IMR-90 (cell line): ENCODE results near the gene KRTAP5-3. TPM values are rescaled to one million over a fixed set of nuclear protein-coding genes. Genes with fewer than 3 reads are reported as not detected.

Experiments used
- ATAC-seq: fragments of 200-7000 bp; cut with Tn5 transposase; 2 replicates; pipeline ENCODE4 v1.9.1; 2020; ENCODE audit warnings: low read depth, mild to moderate bottlenecking, moderate library complexity
- BruUV-seq: library from RNA; stranded (reverse); fragments of 400-500 nt; replicated peaks from 2 replicates; lab custom pipeline; 2021; lab: Mats Ljungman, UMichigan
- CTCF ChIA-PET: fragments of 300-600 bp; formaldehyde crosslinking; extraction: SDS; loops from one replicate; lab custom pipeline; 2021; ENCODE audit warnings: antibody characterized with exemption; lab: Yijun Ruan, JAX
- POLR2A ChIA-PET: fragments of 300-600 bp; sonication (Branson Sonifier 250); formaldehyde crosslinking; loops from one replicate; lab custom pipeline; 2022; ENCODE audit warnings: antibody characterized with exemption; ENCODE audit not compliant: unreplicated experiment; lab: Charles Lee
- DNase-seq: peaks from one replicate; pipeline ENCODE4 v3.0.0; 2013
- H2AFZ ChIP-seq: replicated peaks from 2 replicates; pipeline ENCODE3; 2013; ENCODE audit warnings: low read length, mild to moderate bottlenecking; ENCODE audit not compliant: poor library complexity
- H2AK5ac ChIP-seq: 2 replicates; pipeline ENCODE4 v1.6.1; 2013; ENCODE audit warnings: low read depth, low read length, inconsistent platforms
- H2AK9ac ChIP-seq: replicated peaks from 2 replicates; pipeline ENCODE3; 2013; ENCODE audit warnings: mild to moderate bottlenecking, low read depth, low read length, moderate library complexity; ENCODE audit not compliant: poor library complexity
- H2BK120ac ChIP-seq: 2 replicates; pipeline ENCODE4 v1.6.1; 2013; ENCODE audit warnings: low read depth, low read length, inconsistent platforms
- H2BK15ac ChIP-seq: 3 replicates; pipeline ENCODE4 v1.6.1; 2013; ENCODE audit warnings: low read depth, low read length, inconsistent platforms
- H2BK20ac ChIP-seq: 2 replicates; pipeline ENCODE4 v1.6.1; 2013; ENCODE audit warnings: low read depth, mild to moderate bottlenecking, inconsistent platforms, low read length, moderate library complexity
- H2BK5ac ChIP-seq: 2 replicates; pipeline ENCODE4 v1.6.1; 2013; ENCODE audit warnings: mild to moderate bottlenecking, low read depth, low read length, inconsistent platforms; ENCODE audit not compliant: poor library complexity, severe bottlenecking
- H3K14ac ChIP-seq: replicated peaks from 2 replicates; pipeline ENCODE4 v1.6.1; 2013; ENCODE audit warnings: low read depth, low read length, inconsistent platforms
- H3K18ac ChIP-seq: 2 replicates; pipeline ENCODE4 v1.6.1; 2013; ENCODE audit warnings: low read depth, low read length, control low read depth
- H3K23ac ChIP-seq: 2 replicates; pipeline ENCODE4 v1.6.1; 2013; ENCODE audit warnings: low read depth, low read length, inconsistent platforms
- H3K27ac ChIP-seq: 2 replicates; pipeline ENCODE4 v1.5.1; 2013; ENCODE audit warnings: mild to moderate bottlenecking, control low read depth, low read length; ENCODE audit not compliant: insufficient read depth
- H3K27me3 ChIP-seq: 2 replicates; pipeline ENCODE4 v1.6.1; 2013; ENCODE audit warnings: low read length; ENCODE audit not compliant: control insufficient read depth, insufficient read depth
- H3K36me3 ChIP-seq: 2 replicates; pipeline ENCODE4 v1.6.1; 2013; ENCODE audit warnings: low read length, mixed read lengths; ENCODE audit not compliant: control insufficient read depth, insufficient read depth
- H3K4ac ChIP-seq: 2 replicates; pipeline ENCODE4 v1.6.1; 2013; ENCODE audit warnings: low read depth, low read length, inconsistent platforms
- H3K4me1 ChIP-seq: 2 replicates; pipeline ENCODE4 v1.6.1; 2013; ENCODE audit warnings: low read length, mixed read lengths; ENCODE audit not compliant: control insufficient read depth, insufficient read depth
- H3K4me2 ChIP-seq: 2 replicates; pipeline ENCODE4 v1.6.1; 2013; ENCODE audit warnings: low read depth, mild to moderate bottlenecking, control low read depth, low read length, moderate library complexity
- H3K4me3 ChIP-seq: 2 replicates; pipeline ENCODE4 v1.5.1; 2013; ENCODE audit warnings: low read depth, mild to moderate bottlenecking, control low read depth, low read length, moderate library complexity; ENCODE audit not compliant: insufficient read depth
- H3K56ac ChIP-seq: 2 replicates; pipeline ENCODE4 v1.6.1; 2013; ENCODE audit warnings: low read length, inconsistent platforms; ENCODE audit not compliant: insufficient read depth; ENCODE audit errors: extremely low read depth
- H3K79me1 ChIP-seq, 2 experiments: 2 replicates each; pipeline ENCODE4 v1.6.1; 2013; ENCODE audit warnings: low read length in 2 of 2, inconsistent platforms in 1 of 2, low read depth in 1 of 2
- H3K9ac ChIP-seq: 2 replicates; pipeline ENCODE4 v1.6.1; 2013; ENCODE audit warnings: low read depth, low read length, control low read depth
- H3K9me1 ChIP-seq: 2 replicates; pipeline ENCODE4 v1.6.1; 2013; ENCODE audit warnings: low read length, inconsistent platforms; ENCODE audit not compliant: insufficient read depth
- H3K9me3 ChIP-seq: 2 replicates; pipeline ENCODE4 v1.6.1; 2013; ENCODE audit warnings: low read length; ENCODE audit not compliant: control insufficient read depth, insufficient read depth
- H4K20me1 ChIP-seq: 2 replicates; pipeline ENCODE4 v1.6.1; 2013; ENCODE audit warnings: low read length, inconsistent platforms; ENCODE audit not compliant: insufficient read depth
- H4K5ac ChIP-seq: 2 replicates; pipeline ENCODE4 v1.6.1; 2013; ENCODE audit warnings: mild to moderate bottlenecking, low read depth, low read length, control low read depth
- H4K8ac ChIP-seq, 2 experiments: 2 replicates each; pipeline ENCODE4 v1.6.1; 2013; ENCODE audit warnings: low read depth in 2 of 2, low read length in 2 of 2, control low read depth in 1 of 2, inconsistent platforms in 1 of 2
- H4K91ac ChIP-seq: 2 replicates; pipeline ENCODE4 v1.6.1; 2013; ENCODE audit warnings: low read depth, low read length, inconsistent platforms; ENCODE audit not compliant: insufficient read depth
- BHLHE40 ChIP-seq: fragments of 150-350 bp; IDR thresholded peaks from 2 replicates; pipeline ENCODE4 v1.6.1; 2016; ENCODE audit warnings: mild to moderate bottlenecking, low read depth, low read length
- CEBPB ChIP-seq: IDR thresholded peaks from 2 replicates; pipeline ENCODE4 v1.6.1; 2012; ENCODE audit warnings: low read depth, low read length, improper control_type of control experiment
- CHD1 ChIP-seq: IDR thresholded peaks from 2 replicates; pipeline ENCODE4 v1.6.1; 2012; ENCODE audit warnings: low read depth, low read length, improper control_type of control experiment
- FOS ChIP-seq: fragments of 150-350 bp; IDR thresholded peaks from 2 replicates; pipeline ENCODE4 v1.6.1; 2016; ENCODE audit warnings: low read depth, low read length
- MAFK ChIP-seq: IDR thresholded peaks from 2 replicates; pipeline ENCODE4 v1.6.1; 2012; ENCODE audit warnings: low read depth, low read length, improper control_type of control experiment
- MAZ ChIP-seq: IDR thresholded peaks from 2 replicates; pipeline ENCODE4 v1.6.1; 2012; ENCODE audit warnings: low read depth, mild to moderate bottlenecking, low read length, improper control_type of control experiment, moderate library complexity, borderline replicate concordance
- MXI1 ChIP-seq: IDR thresholded peaks from 2 replicates; pipeline ENCODE4 v1.6.1; 2012; ENCODE audit warnings: low read depth, mild to moderate bottlenecking, low read length, moderate library complexity, borderline replicate concordance
- NFE2L2 ChIP-seq: fragments of 150-350 bp; IDR thresholded peaks from 2 replicates; pipeline ENCODE4 v1.6.1; 2016; ENCODE audit warnings: low read depth, mild to moderate bottlenecking, low read length
- POLR2A ChIP-seq: IDR thresholded peaks from 2 replicates; pipeline ENCODE4 v1.6.1; 2012; ENCODE audit warnings: mild to moderate bottlenecking, low read depth, low read length
- RAD21 ChIP-seq: IDR thresholded peaks from 2 replicates; pipeline ENCODE4 v1.6.1; 2012; ENCODE audit warnings: low read length, improper control_type of control experiment
- RCOR1 ChIP-seq: IDR thresholded peaks from 2 replicates; pipeline ENCODE4 v1.6.1; 2012; ENCODE audit warnings: mild to moderate bottlenecking, low read length, improper control_type of control experiment; ENCODE audit not compliant: insufficient replicate concordance
- RFX5 ChIP-seq: IDR thresholded peaks from 2 replicates; pipeline ENCODE4 v1.8.0; 2012; ENCODE audit warnings: low read depth, mild to moderate bottlenecking, low read length, moderate library complexity
- SMC3 ChIP-seq: fragments of 150-350 bp; IDR thresholded peaks from 2 replicates; pipeline ENCODE4 v1.6.1; 2016; ENCODE audit warnings: low read depth, mild to moderate bottlenecking, antibody characterized with exemption, low read length, moderate library complexity
- WGBS, 2 experiments: methylation state at CpG; one replicate each; pipeline versions ENCODE4 v1.1.5 to v1.1.7; 2013; ENCODE audit warnings: missing lambda C conversion rate in 2 of 2; ENCODE audit not compliant: insufficient read length in 1 of 2; ENCODE audit errors: extremely low coverage in 2 of 2; 5-methylcytosine and 5-hydroxymethylcytosine counted together
- dilution Hi-C: fragments of 300-500 bp; cut with HindIII; formaldehyde crosslinking; loops from one replicate; pipeline ENCODE4 v1.14.3; 2018; ENCODE audit warnings: low sequenced_read_pairs; ENCODE audit not compliant: unreplicated experiment
- in situ Hi-C: fragments of 300-500 bp; cut with MboI; formaldehyde crosslinking; loops from 3 replicates; pipeline ENCODE4 v1.14.3; 2019; ENCODE audit warnings: low sequenced_read_pairs, inconsistent platforms, mixed read lengths
- intact Hi-C: fragments of 100-400 bp; cut with micrococcal nuclease; formaldehyde crosslinking; loops from 2 replicates; pipeline ENCODE4 v1.10.0; 2022
- polyA plus RNA-seq, 3 experiments: library from polyadenylated mRNA; depleted of rRNA; stranded (reverse); fragments of >200 nt; gene quantifications; 2 replicates each; pipeline ENCODE4 v1.2.3, GENCODE V29; 2012; ENCODE audit warnings: low replicate concordance in 1 of 3
- total RNA-seq: library from RNA; depleted of rRNA; stranded (reverse); fragments of >200 nt; gene quantifications from 2 replicates; pipeline ENCODE4 v1.2.3, GENCODE V29; 2012
- TF ChIP-seq, protein P1 (sequence below): fragments of 150-350 bp; IDR thresholded peaks from 2 replicates; pipeline ENCODE4 v1.6.1; 2017; ENCODE audit warnings: mild to moderate bottlenecking, antibody characterized with exemption, low read length, low read depth
- TF ChIP-seq, protein P2 (sequence below): conservative IDR thresholded peaks from 2 replicates; pipeline ENCODE4 v1.5.1; 2012; ENCODE audit warnings: mild to moderate bottlenecking, low read depth, low read length, improper control_type of control experiment

Gene KRTAP5-3
- total and polyA plus RNA-seq, 2 of the 4 experiments (the other 2 are of a cell fraction): not detected

DNA sequence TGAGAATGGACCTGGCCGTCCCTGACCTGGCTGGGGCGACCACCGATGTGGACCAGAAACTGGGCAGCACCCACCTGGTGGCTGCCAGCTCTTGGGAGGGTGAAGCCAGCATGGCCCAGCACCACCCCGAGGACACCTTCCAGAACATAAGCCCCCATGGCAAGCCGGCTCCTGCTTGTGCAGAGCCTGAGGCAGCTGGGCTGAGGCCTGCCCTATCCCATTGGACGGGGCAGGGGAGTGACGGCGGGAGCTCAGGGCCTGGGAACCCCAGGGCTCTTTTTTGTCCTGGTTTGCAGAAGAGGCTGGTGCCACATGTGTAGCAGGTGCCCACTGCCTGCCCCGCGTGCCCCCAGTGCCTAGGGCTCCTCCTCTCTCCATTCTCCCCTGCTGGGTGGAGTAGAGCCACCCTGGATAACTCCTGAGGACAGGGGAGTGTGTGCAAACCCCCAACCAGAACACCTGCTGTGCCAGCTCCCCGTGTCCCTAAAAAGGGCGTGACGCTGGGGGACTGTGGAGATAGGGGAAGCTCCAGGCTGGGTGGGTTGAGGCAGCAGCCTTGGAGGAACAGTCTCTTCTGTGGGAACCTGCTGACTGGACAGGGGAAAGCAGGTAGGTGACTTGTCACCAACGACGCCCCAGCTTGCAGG, 48.1 kb downstream of the KRTAP5-3 start:
- Histone ChIP-seq H2BK20ac (peak overlapping the region; percentile 20; the same call in 1 of the 2 replicates), H3K27me3 (no peaks in the 10 kb centered on the region), H2AK5ac (peak overlapping the region; percentile 83; the same call in 1 of the 2 replicates), H3K9me1 (peaks cover 23% of the 10 kb centered on the region), H4K20me1 (peaks cover 31% of the 10 kb centered on the region), H2AFZ (no peak overlapping the region), H3K4ac (peak overlapping the region; percentile 40), H3K14ac (no peak overlapping the region), H3K4me1 (peaks cover 29% of the 10 kb centered on the region), H3K79me1 (peaks cover 4 to 31% of the 10 kb centered on the region in 2 experiments; a peak in 2 of 4 replicates), H3K4me2 (no peak overlapping the region), H3K9ac (no peak overlapping the region), H4K91ac (peak overlapping the region; percentile 79), H3K4me3 (no peak overlapping the region), H3K9me3 (no peaks in the 10 kb centered on the region), H2BK5ac (peak overlapping the region; percentile 69), H4K8ac (peak overlapping the region in 1 of 2 experiments; percentile 69; a peak in 1 of 4 replicates), H2AK9ac (peak overlapping the region; percentile 83), H2BK120ac (peak overlapping the region; percentile 61; the same call in 1 of the 2 replicates), H3K27ac (no peak overlapping the region), H3K18ac (no peak overlapping the region), H3K23ac (no peak overlapping the region), H3K36me3 (peaks cover 16% of the 10 kb centered on the region), H2BK15ac (no peak overlapping the region), H3K56ac (no peak overlapping the region), H4K5ac (peak overlapping the region; percentile 30; the same call in 1 of the 2 replicates)
- CTCF ChIA-PET: no interaction called here
- POLR2A ChIA-PET: no interaction called here
- ATAC-seq (no peak), DNase-seq (no peak)
- WGBS, 2 experiments: 89% methylated on average over 6 of the region's 15 CpGs; no CpG with 5 or more reads in 1 of the 2 experiments
- intact Hi-C loops: no loop called here
- dilution Hi-C loops: no loop called here
- no TSS peak for BruUV-seq
- in situ Hi-C loops: no loop called here
- TF ChIP-seq MAZ (no peak), RCOR1 (no peak), SMC3 (no peak), CEBPB (no peak), BHLHE40 (no peak), MAFK (no peak), CHD1 (no peak), FOS (no peak), RFX5 (no peak), MXI1 (no peak), POLR2A (no peak), NFE2L2 (no peak), RAD21 (no peak)
- TF ChIP-seq, protein P1, sequence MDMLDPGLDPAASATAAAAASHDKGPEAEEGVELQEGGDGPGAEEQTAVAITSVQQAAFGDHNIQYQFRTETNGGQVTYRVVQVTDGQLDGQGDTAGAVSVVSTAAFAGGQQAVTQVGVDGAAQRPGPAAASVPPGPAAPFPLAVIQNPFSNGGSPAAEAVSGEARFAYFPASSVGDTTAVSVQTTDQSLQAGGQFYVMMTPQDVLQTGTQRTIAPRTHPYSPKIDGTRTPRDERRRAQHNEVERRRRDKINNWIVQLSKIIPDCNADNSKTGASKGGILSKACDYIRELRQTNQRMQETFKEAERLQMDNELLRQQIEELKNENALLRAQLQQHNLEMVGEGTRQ: no peak
- TF ChIP-seq, protein P2, sequence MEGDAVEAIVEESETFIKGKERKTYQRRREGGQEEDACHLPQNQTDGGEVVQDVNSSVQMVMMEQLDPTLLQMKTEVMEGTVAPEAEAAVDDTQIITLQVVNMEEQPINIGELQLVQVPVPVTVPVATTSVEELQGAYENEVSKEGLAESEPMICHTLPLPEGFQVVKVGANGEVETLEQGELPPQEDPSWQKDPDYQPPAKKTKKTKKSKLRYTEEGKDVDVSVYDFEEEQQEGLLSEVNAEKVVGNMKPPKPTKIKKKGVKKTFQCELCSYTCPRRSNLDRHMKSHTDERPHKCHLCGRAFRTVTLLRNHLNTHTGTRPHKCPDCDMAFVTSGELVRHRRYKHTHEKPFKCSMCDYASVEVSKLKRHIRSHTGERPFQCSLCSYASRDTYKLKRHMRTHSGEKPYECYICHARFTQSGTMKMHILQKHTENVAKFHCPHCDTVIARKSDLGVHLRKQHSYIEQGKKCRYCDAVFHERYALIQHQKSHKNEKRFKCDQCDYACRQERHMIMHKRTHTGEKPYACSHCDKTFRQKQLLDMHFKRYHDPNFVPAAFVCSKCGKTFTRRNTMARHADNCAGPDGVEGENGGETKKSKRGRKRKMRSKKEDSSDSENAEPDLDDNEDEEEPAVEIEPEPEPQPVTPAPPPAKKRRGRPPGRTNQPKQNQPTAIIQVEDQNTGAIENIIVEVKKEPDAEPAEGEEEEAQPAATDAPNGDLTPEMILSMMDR: no peak
